SIG-M5 (cell line): ENCODE data around the gene SUPT7L.
A peak's percentile ranks its signal among the peaks of the same experiment; 100 is the strongest.
"Not testable (repeated sequence)": the region's sequence is repeated elsewhere in the genome, so short reads cannot be mapped to it uniquely, and the experiment has no call there.

Source experiments
- DNase-seq: peaks from one replicate; lab custom pipeline; 2025; lab: John Stamatoyannopoulos, UW

SUPT7L gene

GRCh38 chr2:27685006-27685405 is 21.6 kb upstream of the SUPT7L start:
- not testable (repeated sequence) for DNase-seq

GRCh38 chr2:27683390-27684071 is 20.1 kb upstream of the SUPT7L start:
- DNase-seq, result peak; percentile 55

GRCh38 chr2:27682334-27682771 is 18.9 kb upstream of the SUPT7L start:
- DNase-seq, result not testable (repeated sequence)

DNA sequence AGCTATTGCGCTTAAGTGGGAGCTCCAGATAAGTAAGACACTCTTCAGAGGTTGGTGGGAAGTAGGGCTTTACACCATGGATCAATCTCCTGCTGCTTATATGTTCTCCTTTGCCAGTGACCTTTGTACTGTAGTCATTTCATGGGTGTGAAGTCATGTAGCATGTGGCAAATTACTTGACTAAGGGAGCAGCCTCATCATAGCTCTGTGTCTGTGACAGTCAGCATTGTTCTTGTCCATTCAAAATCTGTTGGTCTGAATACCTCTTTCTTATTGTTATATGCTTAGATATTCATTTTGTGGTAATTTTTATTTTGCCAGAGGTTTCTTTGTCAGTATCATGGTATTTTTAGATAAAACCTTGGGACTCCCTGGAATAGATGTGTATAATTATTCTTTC is 18.4 kb upstream of the SUPT7L start:
- no peak for DNase-seq

DNA sequence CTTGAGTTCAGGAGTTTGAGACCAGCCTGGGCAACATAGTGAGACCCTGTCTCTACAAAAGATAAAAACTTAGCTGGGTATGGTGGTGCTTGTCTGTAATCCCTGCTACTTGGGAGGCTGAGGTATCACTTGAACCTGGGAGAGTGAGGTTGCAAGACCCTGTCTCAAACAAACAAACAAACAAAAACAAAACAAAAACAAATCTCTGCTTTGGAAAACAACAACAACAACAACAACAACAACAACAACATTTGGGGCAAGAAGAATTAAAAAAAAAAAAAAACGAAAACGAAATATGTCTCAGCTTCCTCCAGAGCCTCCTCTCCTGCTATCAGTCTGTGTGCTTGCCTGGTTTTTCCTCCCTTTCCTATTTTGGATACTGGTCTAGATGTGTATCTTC is 17.2 kb upstream of the SUPT7L start:
- no peak for DNase-seq

- DNase-seq, result no peak
These were observed 9.5 kb upstream of the SUPT7L start for GRCh38 chr2:27672723-27673486.

DNA sequence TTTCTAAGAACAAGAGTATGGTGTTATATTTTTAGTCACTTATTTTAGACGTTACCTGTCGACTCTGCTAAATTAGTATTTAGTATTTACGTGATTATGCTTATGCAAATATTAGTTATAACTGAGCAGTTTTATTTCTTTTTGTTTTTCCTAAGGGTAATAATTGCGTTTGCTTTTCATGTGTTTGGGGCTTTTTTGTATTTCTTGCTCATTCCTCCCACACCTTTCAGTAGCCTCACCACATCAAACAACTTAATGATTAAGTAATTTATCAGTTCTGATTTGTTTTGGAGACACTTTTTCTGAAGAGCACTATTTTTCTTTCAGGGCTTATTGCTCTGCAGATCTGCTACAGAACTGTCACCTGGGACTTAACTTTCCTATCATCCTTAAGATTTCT is 7.8 kb upstream of the SUPT7L start:
- DNase-seq, result no peak

DNA sequence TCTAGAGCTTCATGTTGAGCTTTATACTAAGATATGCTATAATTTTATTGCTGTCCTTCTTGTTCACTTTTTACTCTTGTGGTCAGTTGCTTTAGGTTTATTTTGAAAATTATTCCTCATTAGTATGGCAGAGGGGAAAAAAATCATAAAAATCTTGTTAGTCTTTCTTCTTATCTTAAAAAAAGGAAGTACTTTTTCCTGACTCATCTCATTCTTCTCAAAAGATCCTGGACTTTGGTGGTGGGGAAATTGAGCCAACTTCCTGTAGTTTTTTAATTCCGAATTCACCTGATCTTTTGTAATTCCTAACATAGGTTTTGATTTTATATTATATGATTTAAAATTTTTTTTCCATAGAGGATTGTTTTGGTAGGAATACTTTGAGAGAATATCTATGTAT is 4.0 kb upstream of the SUPT7L start:
- DNase-seq, result no peak

GRCh38 chr2:27664622-27665363 is 1.4 kb upstream of the SUPT7L start:
- DNase-seq, result no peak

GRCh38 chr2:27664154-27664574 is 750 bp upstream of the SUPT7L start:
- no peak for DNase-seq

- DNase-seq, result no peak
These were observed 2.0 kb downstream of the SUPT7L start for GRCh38 chr2:27661371-27661770.

DNA sequence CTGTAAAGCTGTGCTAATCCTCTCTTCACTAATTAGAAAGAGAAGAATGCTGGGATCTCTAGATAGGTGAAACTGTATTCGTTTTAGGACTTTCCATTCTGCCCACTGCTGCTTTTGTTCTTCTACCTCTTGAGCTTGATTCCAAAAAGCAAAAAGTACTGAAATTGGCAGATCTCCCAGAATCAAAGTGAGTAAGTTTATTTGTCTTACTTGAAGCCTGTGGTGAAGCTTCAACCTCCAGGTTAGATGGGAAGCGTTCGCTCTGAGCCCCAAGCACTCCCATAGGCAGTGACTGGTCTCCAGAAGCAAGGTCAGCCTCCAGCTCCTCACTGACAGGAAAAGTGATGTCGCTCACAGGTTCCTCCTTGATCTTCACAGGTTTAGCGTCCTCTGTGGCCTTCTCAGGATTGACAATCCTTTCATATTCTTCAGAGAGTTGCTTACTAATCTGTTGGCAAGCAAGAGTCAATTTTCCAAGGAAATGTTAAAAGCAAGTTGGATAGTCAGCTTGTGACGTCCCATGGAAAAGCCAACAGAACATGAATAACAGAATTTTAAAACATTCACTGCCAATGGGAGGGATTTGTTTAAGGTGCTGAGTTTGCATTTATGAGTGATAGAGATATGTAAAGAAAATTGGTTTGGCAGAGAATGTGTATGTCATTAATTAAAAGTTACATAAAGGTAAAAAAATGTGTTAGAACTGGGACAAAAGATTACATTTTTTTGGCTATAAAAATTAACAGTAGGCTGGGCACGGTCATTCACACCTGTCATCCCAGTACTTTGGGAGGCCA is 8.1 kb downstream of the SUPT7L start:
- no peak for DNase-seq

- DNase-seq, result no peak
These were observed 10.0 kb downstream of the SUPT7L start for GRCh38 chr2:27653397-27653796.

GRCh38 chr2:27652790-27653189 is 10.6 kb downstream of the SUPT7L start:
- no peak for DNase-seq

DNA sequence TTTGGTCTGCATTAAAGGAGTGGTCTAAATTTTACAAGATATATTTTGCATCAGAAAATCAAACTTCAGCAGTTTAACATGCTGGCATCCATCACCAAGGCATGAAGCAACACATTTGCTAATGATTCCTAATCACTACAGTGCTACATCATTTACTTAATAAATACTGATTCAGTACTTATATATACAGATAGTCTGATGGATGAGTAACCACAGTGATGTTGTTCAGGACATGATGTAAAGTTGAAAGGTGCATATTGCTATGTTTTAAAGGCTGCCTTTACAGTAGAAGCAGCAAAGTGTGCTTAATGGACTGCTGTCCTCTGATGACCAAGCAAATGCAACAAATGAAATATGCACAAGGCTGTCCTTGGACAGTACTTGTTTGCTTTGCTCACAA is 11.1 kb downstream of the SUPT7L start:
- no peak for DNase-seq

- no peak for DNase-seq
These were observed 12.4 kb downstream of the SUPT7L start for GRCh38 chr2:27651056-27651455.

GRCh38 chr2:27647737-27648136 is 15.7 kb downstream of the SUPT7L start:
- DNase-seq, result no peak

DNA sequence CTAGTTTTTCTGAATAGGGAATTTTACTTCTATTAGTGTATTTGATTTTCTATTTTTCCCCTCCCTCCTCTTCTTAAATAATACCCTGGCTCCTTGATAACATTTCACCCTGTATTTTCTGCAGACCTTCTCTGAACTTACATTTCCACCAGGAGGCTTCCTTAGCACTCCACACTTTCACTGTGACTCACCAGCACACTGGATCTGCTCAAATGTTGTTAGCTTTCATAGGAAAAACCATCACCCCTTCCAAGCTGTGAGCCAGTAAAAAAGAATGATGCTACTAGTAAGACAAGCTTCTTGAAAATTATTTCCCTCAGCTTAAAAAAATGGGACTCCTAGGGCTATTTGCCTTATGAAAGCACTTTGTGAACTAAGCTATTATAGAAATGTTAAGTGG is 16.1 kb downstream of the SUPT7L start:
- DNase-seq, result no peak

- DNase-seq, result no peak
These were observed 18.2 kb downstream of the SUPT7L start for GRCh38 chr2:27645197-27645596.

- no peak for DNase-seq
These were observed 22.6 kb downstream of the SUPT7L start for GRCh38 chr2:27640722-27641245.

GRCh38 chr2:27638709-27639108 is 24.7 kb downstream of the SUPT7L start:
- DNase-seq, result no peak
